H1 (cell line): ENCODE measurements around the gene DCAF6. TPM values are rescaled to one million over a fixed set of nuclear protein-coding genes. Genes with fewer than 3 reads are reported as not detected.

Experiments
- BACH1 ChIP-seq: IDR thresholded peaks from 2 replicates; pipeline ENCODE4 v1.6.1; 2012; ENCODE audit warnings: low read length, improper control_type of control experiment
- BCL11A ChIP-seq, 2 experiments: IDR thresholded peaks; one replicate each; pipeline ENCODE4 v1.6.1; 2011; ENCODE audit warnings: low read depth in 2 of 2, low read length in 2 of 2, mild to moderate bottlenecking in 2 of 2
- BRCA1 ChIP-seq: IDR thresholded peaks from 2 replicates; pipeline ENCODE4 v1.6.1; 2012; ENCODE audit warnings: low read depth, low read length, improper control_type of control experiment
- HDAC2 ChIP-seq, 2 experiments: fragments of 300-600 bp in 1 of 2; sonication (generic) in 1 of 2; IDR thresholded peaks; 2 replicates each; pipeline ENCODE4 v1.6.1; 2011 to 2012; ENCODE audit warnings: low read depth in 2 of 2, low read length in 2 of 2, mild to moderate bottlenecking in 2 of 2, moderate library complexity in 2 of 2, borderline replicate concordance in 1 of 2, inconsistent platforms in 1 of 2
- RFX5 ChIP-seq: IDR thresholded peaks from 2 replicates; pipeline ENCODE4 v1.6.1; 2011; ENCODE audit warnings: low read depth, low read length, improper control_type of control experiment, borderline replicate concordance
- RXRA ChIP-seq: IDR thresholded peaks from 2 replicates; pipeline ENCODE4 v1.6.1; 2011; ENCODE audit warnings: low read depth, mild to moderate bottlenecking, low read length, moderate library complexity; ENCODE audit not compliant: insufficient read depth
- TAF1 ChIP-seq: IDR thresholded peaks from 2 replicates; pipeline ENCODE4 v1.6.1; 2011; ENCODE audit warnings: mild to moderate bottlenecking, low read depth, low read length
- TEAD4 ChIP-seq: IDR thresholded peaks from 2 replicates; pipeline ENCODE4 v1.6.1; 2012; ENCODE audit warnings: low read depth, low read length, inconsistent platforms, mixed read lengths
- ZNF274 ChIP-seq: IDR thresholded peaks from 2 replicates; pipeline ENCODE4 v1.7.0; 2012; ENCODE audit warnings: low read length, borderline replicate concordance; ENCODE audit errors: extremely low read depth
- polyA plus RNA-seq, 7 experiments: library from polyadenylated mRNA; depleted of rRNA in 3 of 7; stranded (reverse) in 5 of 7; unstranded in 2 of 7; fragments of >200 nt in 5 of 7; fragments of 200-250 nt in 2 of 7; gene quantifications; 1 replicate in 5 of 7; 2 replicates in 1 of 7; 4 replicates in 1 of 7; pipeline versions ENCODE4 v1.2.1 to v1.2.3, GENCODE V29; 2011 to 2013; ENCODE audit warnings: missing spikeins in 2 of 7, mixed read lengths in 2 of 7
- total RNA-seq: library from RNA; stranded (reverse); fragmentation: NEBNext Ultra II Directional; extraction: Animal tissue kit (Norgen Biotek cat#: 25700); gene quantifications from 2 replicates; pipeline ENCODE4 v1.2.1, GENCODE V29; 2021
- TF ChIP-seq, protein P1 (sequence below): fragments of 300-600 bp; sonication (generic); IDR thresholded peaks from 2 replicates; pipeline ENCODE4 v1.7.1; 2012; ENCODE audit warnings: low read length, moderate library complexity, mild to moderate bottlenecking, inconsistent platforms; ENCODE audit not compliant: insufficient replicate concordance
- TF ChIP-seq, protein P2 (sequence below): IDR thresholded peaks from 2 replicates; pipeline ENCODE4 v1.6.1; 2012; ENCODE audit warnings: inconsistent platforms

The DCAF6 gene
- total and polyA plus RNA-seq, 2 of the 8 experiments (the other 6 are each of a cell fraction or from before 2014, with no cell fraction given), result 12.3 to 17.4 TPM

DNA sequence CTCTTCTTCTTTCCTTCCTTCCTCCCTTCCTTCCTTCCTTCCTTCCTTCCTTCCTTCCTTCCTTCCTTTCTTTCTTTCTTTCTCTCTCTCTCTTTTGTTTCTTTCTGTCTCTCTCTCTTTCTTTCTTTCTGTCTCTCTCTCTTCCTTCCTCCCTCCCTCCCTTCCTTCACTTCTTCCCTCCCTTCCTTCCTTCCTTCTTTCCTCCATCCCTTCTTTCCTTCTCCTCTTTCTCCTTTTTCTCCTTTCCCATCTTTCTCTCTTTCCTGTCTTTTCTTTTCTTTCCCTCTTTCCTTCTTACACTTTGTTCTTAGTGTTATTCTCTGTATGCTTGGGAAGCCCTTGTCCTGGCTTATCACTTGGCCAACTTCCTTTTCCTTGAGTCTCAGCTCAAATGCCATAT is 72.8 kb downstream of the DCAF6 start (continued):
- TF ChIP-seq, protein P1, sequence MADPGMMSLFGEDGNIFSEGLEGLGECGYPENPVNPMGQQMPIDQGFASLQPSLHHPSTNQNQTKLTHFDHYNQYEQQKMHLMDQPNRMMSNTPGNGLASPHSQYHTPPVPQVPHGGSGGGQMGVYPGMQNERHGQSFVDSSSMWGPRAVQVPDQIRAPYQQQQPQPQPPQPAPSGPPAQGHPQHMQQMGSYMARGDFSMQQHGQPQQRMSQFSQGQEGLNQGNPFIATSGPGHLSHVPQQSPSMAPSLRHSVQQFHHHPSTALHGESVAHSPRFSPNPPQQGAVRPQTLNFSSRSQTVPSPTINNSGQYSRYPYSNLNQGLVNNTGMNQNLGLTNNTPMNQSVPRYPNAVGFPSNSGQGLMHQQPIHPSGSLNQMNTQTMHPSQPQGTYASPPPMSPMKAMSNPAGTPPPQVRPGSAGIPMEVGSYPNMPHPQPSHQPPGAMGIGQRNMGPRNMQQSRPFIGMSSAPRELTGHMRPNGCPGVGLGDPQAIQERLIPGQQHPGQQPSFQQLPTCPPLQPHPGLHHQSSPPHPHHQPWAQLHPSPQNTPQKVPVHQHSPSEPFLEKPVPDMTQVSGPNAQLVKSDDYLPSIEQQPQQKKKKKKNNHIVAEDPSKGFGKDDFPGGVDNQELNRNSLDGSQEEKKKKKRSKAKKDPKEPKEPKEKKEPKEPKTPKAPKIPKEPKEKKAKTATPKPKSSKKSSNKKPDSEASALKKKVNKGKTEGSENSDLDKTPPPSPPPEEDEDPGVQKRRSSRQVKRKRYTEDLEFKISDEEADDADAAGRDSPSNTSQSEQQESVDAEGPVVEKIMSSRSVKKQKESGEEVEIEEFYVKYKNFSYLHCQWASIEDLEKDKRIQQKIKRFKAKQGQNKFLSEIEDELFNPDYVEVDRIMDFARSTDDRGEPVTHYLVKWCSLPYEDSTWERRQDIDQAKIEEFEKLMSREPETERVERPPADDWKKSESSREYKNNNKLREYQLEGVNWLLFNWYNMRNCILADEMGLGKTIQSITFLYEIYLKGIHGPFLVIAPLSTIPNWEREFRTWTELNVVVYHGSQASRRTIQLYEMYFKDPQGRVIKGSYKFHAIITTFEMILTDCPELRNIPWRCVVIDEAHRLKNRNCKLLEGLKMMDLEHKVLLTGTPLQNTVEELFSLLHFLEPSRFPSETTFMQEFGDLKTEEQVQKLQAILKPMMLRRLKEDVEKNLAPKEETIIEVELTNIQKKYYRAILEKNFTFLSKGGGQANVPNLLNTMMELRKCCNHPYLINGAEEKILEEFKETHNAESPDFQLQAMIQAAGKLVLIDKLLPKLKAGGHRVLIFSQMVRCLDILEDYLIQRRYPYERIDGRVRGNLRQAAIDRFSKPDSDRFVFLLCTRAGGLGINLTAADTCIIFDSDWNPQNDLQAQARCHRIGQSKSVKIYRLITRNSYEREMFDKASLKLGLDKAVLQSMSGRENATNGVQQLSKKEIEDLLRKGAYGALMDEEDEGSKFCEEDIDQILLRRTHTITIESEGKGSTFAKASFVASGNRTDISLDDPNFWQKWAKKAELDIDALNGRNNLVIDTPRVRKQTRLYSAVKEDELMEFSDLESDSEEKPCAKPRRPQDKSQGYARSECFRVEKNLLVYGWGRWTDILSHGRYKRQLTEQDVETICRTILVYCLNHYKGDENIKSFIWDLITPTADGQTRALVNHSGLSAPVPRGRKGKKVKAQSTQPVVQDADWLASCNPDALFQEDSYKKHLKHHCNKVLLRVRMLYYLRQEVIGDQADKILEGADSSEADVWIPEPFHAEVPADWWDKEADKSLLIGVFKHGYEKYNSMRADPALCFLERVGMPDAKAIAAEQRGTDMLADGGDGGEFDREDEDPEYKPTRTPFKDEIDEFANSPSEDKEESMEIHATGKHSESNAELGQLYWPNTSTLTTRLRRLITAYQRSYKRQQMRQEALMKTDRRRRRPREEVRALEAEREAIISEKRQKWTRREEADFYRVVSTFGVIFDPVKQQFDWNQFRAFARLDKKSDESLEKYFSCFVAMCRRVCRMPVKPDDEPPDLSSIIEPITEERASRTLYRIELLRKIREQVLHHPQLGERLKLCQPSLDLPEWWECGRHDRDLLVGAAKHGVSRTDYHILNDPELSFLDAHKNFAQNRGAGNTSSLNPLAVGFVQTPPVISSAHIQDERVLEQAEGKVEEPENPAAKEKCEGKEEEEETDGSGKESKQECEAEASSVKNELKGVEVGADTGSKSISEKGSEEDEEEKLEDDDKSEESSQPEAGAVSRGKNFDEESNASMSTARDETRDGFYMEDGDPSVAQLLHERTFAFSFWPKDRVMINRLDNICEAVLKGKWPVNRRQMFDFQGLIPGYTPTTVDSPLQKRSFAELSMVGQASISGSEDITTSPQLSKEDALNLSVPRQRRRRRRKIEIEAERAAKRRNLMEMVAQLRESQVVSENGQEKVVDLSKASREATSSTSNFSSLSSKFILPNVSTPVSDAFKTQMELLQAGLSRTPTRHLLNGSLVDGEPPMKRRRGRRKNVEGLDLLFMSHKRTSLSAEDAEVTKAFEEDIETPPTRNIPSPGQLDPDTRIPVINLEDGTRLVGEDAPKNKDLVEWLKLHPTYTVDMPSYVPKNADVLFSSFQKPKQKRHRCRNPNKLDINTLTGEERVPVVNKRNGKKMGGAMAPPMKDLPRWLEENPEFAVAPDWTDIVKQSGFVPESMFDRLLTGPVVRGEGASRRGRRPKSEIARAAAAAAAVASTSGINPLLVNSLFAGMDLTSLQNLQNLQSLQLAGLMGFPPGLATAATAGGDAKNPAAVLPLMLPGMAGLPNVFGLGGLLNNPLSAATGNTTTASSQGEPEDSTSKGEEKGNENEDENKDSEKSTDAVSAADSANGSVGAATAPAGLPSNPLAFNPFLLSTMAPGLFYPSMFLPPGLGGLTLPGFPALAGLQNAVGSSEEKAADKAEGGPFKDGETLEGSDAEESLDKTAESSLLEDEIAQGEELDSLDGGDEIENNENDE, result no peak
- TF ChIP-seq BRCA1, result no peak
- TF ChIP-seq RXRA, result no peak
- TF ChIP-seq TAF1, result no peak
- TF ChIP-seq BCL11A (IDR thresholded peaks at IDR 0.05; ENCODE audit: low read depth in 2 of 2, low read length in 2 of 2), result no peak
- TF ChIP-seq ZNF274, result no peak
- no peak for TF ChIP-seq RFX5
- TF ChIP-seq BACH1, result no peak
- TF ChIP-seq HDAC2 (IDR thresholded peaks at IDR 0.05; ENCODE audit: borderline replicate concordance in 1 of 2, low read depth in 2 of 2, low read length in 2 of 2), result no peak
- TF ChIP-seq TEAD4, result no peak
- TF ChIP-seq, protein P2, sequence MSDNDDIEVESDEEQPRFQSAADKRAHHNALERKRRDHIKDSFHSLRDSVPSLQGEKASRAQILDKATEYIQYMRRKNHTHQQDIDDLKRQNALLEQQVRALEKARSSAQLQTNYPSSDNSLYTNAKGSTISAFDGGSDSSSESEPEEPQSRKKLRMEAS, result no peak
